ENCODE data around the gene IFT25.
A peak's percentile ranks its signal among the peaks of the same experiment; 100 is the strongest.
"Not testable (repeated sequence)": the region's sequence is repeated elsewhere in the genome, so short reads cannot be mapped to it uniquely, and the experiment has no call there.

IFT25 gene

GRCh38 chr1:53889304-53890298, 55.9 kb downstream of the IFT25 start, which contains the start of gene YIPF1:
YIPF1 (minus strand) TSS chr1:53889797; CDS start chr1:53888937, 860 bp downstream.
- peak; percentile 57 for DNase-seq (ENCODE audit: low read depth)
- TF ChIP-seq, protein P1, sequence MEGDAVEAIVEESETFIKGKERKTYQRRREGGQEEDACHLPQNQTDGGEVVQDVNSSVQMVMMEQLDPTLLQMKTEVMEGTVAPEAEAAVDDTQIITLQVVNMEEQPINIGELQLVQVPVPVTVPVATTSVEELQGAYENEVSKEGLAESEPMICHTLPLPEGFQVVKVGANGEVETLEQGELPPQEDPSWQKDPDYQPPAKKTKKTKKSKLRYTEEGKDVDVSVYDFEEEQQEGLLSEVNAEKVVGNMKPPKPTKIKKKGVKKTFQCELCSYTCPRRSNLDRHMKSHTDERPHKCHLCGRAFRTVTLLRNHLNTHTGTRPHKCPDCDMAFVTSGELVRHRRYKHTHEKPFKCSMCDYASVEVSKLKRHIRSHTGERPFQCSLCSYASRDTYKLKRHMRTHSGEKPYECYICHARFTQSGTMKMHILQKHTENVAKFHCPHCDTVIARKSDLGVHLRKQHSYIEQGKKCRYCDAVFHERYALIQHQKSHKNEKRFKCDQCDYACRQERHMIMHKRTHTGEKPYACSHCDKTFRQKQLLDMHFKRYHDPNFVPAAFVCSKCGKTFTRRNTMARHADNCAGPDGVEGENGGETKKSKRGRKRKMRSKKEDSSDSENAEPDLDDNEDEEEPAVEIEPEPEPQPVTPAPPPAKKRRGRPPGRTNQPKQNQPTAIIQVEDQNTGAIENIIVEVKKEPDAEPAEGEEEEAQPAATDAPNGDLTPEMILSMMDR (conservative IDR thresholded peaks at IDR 0.05; ENCODE audit: low read depth, low read length), result no peak

GRCh38 chr1:53888681-53889080, 56.8 kb downstream of the IFT25 start:
- TF ChIP-seq, protein P1 (conservative IDR thresholded peaks at IDR 0.05; ENCODE audit: low read depth, low read length), result no peak
- H3K4me3 ChIP-seq (ENCODE audit: low read length), result peak overlapping the region; percentile 94
- no peak for DNase-seq (ENCODE audit: low read depth)

More at GRCh38 chr1:53889304-53890298, 55.9 kb downstream of the IFT25 start, which contains the start of gene YIPF1:
- H3K4me3 ChIP-seq (ENCODE audit: low read length), result peak within 1 kb of the TSS; percentile 94

DNA sequence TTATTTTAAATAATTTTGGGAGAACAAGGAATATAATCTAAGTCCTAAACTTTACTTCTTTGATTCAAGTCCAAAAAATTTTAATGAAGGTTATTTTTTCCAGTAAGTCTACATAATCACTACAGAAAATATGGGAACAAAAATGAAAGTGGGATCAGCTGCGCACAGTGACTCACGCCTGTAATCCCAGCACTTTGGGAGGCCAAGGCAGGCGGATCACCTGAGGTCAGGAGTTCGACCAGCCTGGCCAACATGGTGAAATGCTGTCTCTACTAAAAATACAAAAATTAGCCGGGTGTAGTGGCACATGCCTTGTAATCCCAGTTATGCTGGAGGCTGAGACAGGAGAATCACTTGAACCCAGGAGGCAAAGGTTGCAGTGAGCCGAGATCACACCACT, 61.9 kb downstream of the IFT25 start:
- not testable (repeated sequence) for DNase-seq (ENCODE audit: low read depth); H3K4me3 ChIP-seq (ENCODE audit: low read length)

- DNase-seq (ENCODE audit: low read depth); H3K4me3 ChIP-seq (ENCODE audit: low read length): not testable (repeated sequence)
Observed at GRCh38 chr1:53881853-53882252, 63.6 kb downstream of the IFT25 start.

- no peak overlapping the region for H3K4me3 ChIP-seq (ENCODE audit: low read length)
- TF ChIP-seq, protein P1 (conservative IDR thresholded peaks at IDR 0.05; ENCODE audit: low read depth, low read length), result peak; percentile 73
- no peak for DNase-seq (ENCODE audit: low read depth)
Observed at GRCh38 chr1:53878492-53879105, 66.9 kb downstream of the IFT25 start.

- not testable (repeated sequence) for DNase-seq (ENCODE audit: low read depth); H3K4me3 ChIP-seq (ENCODE audit: low read length)
Observed at GRCh38 chr1:53875150-53875549, 70.3 kb downstream of the IFT25 start.

GRCh38 chr1:53871773-53872484, 73.6 kb downstream of the IFT25 start:
- DNase-seq (ENCODE audit: low read depth), result no peak
- no peak overlapping the region for H3K4me3 ChIP-seq (ENCODE audit: low read length)
- TF ChIP-seq, protein P1 (conservative IDR thresholded peaks at IDR 0.05; ENCODE audit: low read depth, low read length), result no peak
